Right lobe of liver (tissue), 6 donors: Measurements from ENCODE around the gene FAM240B. TPM values are rescaled to one million over a fixed set of nuclear protein-coding genes. Genes with fewer than 3 reads are reported as not detected.

Experiments used
- ATAC-seq, 4 donors: fragments of 200-7000 bp; cut with Tn5 transposase; one replicate each; pipeline ENCODE4 v1.9.1; 2020; ENCODE audit warnings: mild to moderate bottlenecking in 4 of 4, moderate library complexity in 4 of 4
- DNase-seq, 3 donors: peaks; one replicate each; pipeline ENCODE4 v3.0.0-alpha.2; 2020
- H3K27ac ChIP-seq, 3 donors: fragments of 200-600 bp; one replicate each; pipeline ENCODE4 v1.8.0; 2022
- H3K27me3 ChIP-seq, 2 donors: fragments of 200-600 bp; one replicate each; pipeline ENCODE4 v1.8.0; 2022
- H3K36me3 ChIP-seq, 4 donors: fragments of 200-600 bp; sonication (generic) in 1 of 4; one replicate each; pipeline versions ENCODE4 v1.5.1 to v1.8.0; 2017 to 2022; ENCODE audit warnings: control low read depth in 1 of 4
- H3K4me1 ChIP-seq, 4 donors: fragments of 200-600 bp; sonication (generic) in 1 of 4; one replicate each; pipeline versions ENCODE4 v1.5.1 to v1.8.0; 2017 to 2022; ENCODE audit warnings: control low read depth in 1 of 4
- H3K4me3 ChIP-seq, 3 donors: fragments of 200-600 bp; one replicate each; pipeline ENCODE4 v1.8.0; 2022
- H3K9me3 ChIP-seq, 4 donors: fragments of 200-600 bp; sonication (generic) in 1 of 4; one replicate each; pipeline versions ENCODE4 v1.5.1 to v1.8.0; 2017 to 2022; ENCODE audit warnings: control low read depth in 1 of 4
- CTCF ChIP-seq, 4 donors: fragments of 200-600 bp in 3 of 4; fragments of 450-650 bp in 1 of 4; IDR thresholded peaks; one replicate each; pipeline versions ENCODE4 v1.5.1 to v1.8.0; 2016 to 2022; ENCODE audit warnings: antibody characterized with exemption in 4 of 4, mild to moderate bottlenecking in 2 of 4
- POLR2A ChIP-seq: fragments of 450-650 bp; IDR thresholded peaks from one replicate; pipeline ENCODE4 v1.6.1; 2017; ENCODE audit warnings: antibody characterized with exemption, mild to moderate bottlenecking
- WGBS: methylation state at CpG from one replicate; pipeline ENCODE4 v1.1.6; 2018; ENCODE audit warnings: low coverage, low lambda C conversion rate; ENCODE audit not compliant: insufficient coverage; ENCODE audit errors: missing lambda C conversion rate; 5-methylcytosine and 5-hydroxymethylcytosine counted together
- intact Hi-C, 2 donors: fragments of 100-400 bp; cut with DNase I; formaldehyde crosslinking; loops; one replicate each; pipeline versions ENCODE4 v1.11.2 to v1.14.1; 2022
- total RNA-seq, 6 experiments: library from RNA; depleted of rRNA in 2 of 6; stranded (reverse); fragments of >200 nt in 2 of 6; fragmentation: NEBNext Ultra II Directional in 3 of 6; extraction: Animal tissue kit (Norgen Biotek cat#: 25700) in 3 of 6; gene quantifications; one replicate each; pipeline versions ENCODE4 v1.1.0 to v1.2.4, GENCODE V29; 2016 to 2023
- donor health status: DM: no; HTN: yes; CAD: no.
- donor health status: DM: no; HTN: no; CAD: no.
- donor health status: DM: no; HTN: no; CAD: no.
- donor health status: DM: no; HTN: yes; CAD: no.
- donor health status: DM: no; HTN: yes; CAD: no.

FAM240B gene
- total RNA-seq, 6 experiments from 2014 or later = not detected

- Histone ChIP-seq H3K4me3 (no peak overlapping the region), H3K9me3 (no peaks in the 10 kb centered on the region), H3K27ac (no peak overlapping the region), H3K27me3 (no peaks in the 10 kb centered on the region), H3K36me3 (no peaks in the 10 kb centered on the region), H3K4me1 (no peaks in the 10 kb centered on the region)
- no peak for TF ChIP-seq POLR2A
- no peak for TF ChIP-seq CTCF (IDR thresholded peaks at IDR 0.05)
- ATAC-seq (no peak), DNase-seq (no peak)
- 22% methylated on average over 3 of the region's 3 CpGs for WGBS
- intact Hi-C loops = no loop called here
Observed at GRCh38 chr9:38761339-38761738, 41.4 kb upstream of the FAM240B start.

GRCh38 chr9:38756702-38757101 lies 36.8 kb upstream of the FAM240B start:
- Histone ChIP-seq H3K4me3 (no peak overlapping the region), H3K36me3 (no peaks in the 10 kb centered on the region), H3K9me3 (no peaks in the 10 kb centered on the region), H3K27me3 (no peaks in the 10 kb centered on the region), H3K4me1 (no peaks in the 10 kb centered on the region), H3K27ac (no peak overlapping the region)
- ATAC-seq (no peak), DNase-seq (no peak)
- no peak for TF ChIP-seq POLR2A
- TF ChIP-seq CTCF (IDR thresholded peaks at IDR 0.05) = no peak
- intact Hi-C loops = no loop called here
- 67% methylated on average over 1 of the region's 1 CpG for WGBS

- no peak overlapping the region for H3K4me3 ChIP-seq
- TF ChIP-seq CTCF (IDR thresholded peaks at IDR 0.05) = no peak
- TF ChIP-seq POLR2A = no peak
- H3K27me3 ChIP-seq = no peaks in the 10 kb centered on the region
- no peaks in the 10 kb centered on the region for H3K4me1 ChIP-seq
- intact Hi-C loops = no loop called here
- DNase-seq (no peak), ATAC-seq (no peak)
- no peak overlapping the region for H3K27ac ChIP-seq
- no peaks in the 10 kb centered on the region for H3K9me3 ChIP-seq
- H3K36me3 ChIP-seq = no peaks in the 10 kb centered on the region
- 83% methylated on average over 1 of the region's 1 CpG for WGBS
Observed at GRCh38 chr9:38747941-38748340, 28.0 kb upstream of the FAM240B start.

DNA sequence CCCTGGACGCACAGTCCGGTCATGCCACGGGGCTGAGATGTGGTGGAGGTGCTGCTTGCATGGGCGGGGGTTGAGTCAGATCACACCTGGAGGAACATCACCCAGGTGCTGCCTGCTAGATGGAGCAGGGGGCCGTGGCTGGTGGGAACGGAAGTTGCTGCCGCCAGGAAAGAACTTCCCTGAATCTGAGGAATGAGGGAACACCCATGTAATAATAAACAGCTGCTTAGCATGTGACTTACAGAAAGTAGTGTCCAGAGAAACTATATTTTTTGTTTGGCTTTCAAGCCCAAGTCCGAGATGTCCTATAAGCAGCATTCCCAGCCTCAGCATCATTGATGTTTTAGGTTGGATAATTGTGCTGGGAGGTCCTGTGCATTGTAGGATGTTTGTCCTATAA lies 27.1 kb upstream of the FAM240B start:
- TF ChIP-seq POLR2A = no peak
- no peak for TF ChIP-seq CTCF (IDR thresholded peaks at IDR 0.05)
- H3K27me3 ChIP-seq = no peaks in the 10 kb centered on the region
- no peak overlapping the region for H3K27ac ChIP-seq
- WGBS = 54% methylated on average over 8 of the region's 8 CpGs
- DNase-seq (no peak), ATAC-seq (no peak)
- intact Hi-C loops = no loop called here
- H3K9me3 ChIP-seq = no peaks in the 10 kb centered on the region
- H3K4me1 ChIP-seq = no peaks in the 10 kb centered on the region
- no peak overlapping the region for H3K4me3 ChIP-seq
- H3K36me3 ChIP-seq = no peaks in the 10 kb centered on the region

GRCh38 chr9:38746303-38746702 lies 26.4 kb upstream of the FAM240B start:
- no peak for TF ChIP-seq POLR2A
- TF ChIP-seq CTCF (IDR thresholded peaks at IDR 0.05) = no peak
- Histone ChIP-seq H3K4me3 (no peak overlapping the region), H3K9me3 (no peaks in the 10 kb centered on the region), H3K36me3 (no peaks in the 10 kb centered on the region), H3K27ac (no peak overlapping the region), H3K27me3 (no peaks in the 10 kb centered on the region), H3K4me1 (no peaks in the 10 kb centered on the region)
- intact Hi-C loops = no loop called here
- 56% methylated on average over 4 of the region's 4 CpGs for WGBS
- DNase-seq (no peak), ATAC-seq (no peak)
